GM23338 (cell line): Measurements from ENCODE around the gene C1orf116.

Experiments
- CREB1 ChIP-seq: fragments of 250-450 bp; sonication (Bioruptor Pico); IDR thresholded peaks from 2 replicates; pipeline ENCODE4 v1.5.0; 2020; ENCODE audit warnings: low read depth, mild to moderate bottlenecking, moderate library complexity
- CTCF ChIP-seq, 2 experiments: fragments of 200-600 bp in 1 of 2; sonication (generic) in 1 of 2; conservative IDR thresholded peaks; 2 replicates each; pipeline versions ENCODE4 v1.5.1 to v1.6.1; 2016 to 2017; ENCODE audit warnings: antibody characterized with exemption in 2 of 2, low read depth in 2 of 2, mild to moderate bottlenecking in 2 of 2, moderate library complexity in 1 of 2
- EZH2 ChIP-seq: fragments of 200-600 bp; sonication (generic); IDR thresholded peaks from one replicate; pipeline ENCODE4 v1.8.0; 2017; ENCODE audit warnings: antibody characterized with exemption, mild to moderate bottlenecking, low read depth; ENCODE audit not compliant: unreplicated experiment
- EZH2phosphoT487 ChIP-seq: fragments of 200-600 bp; sonication (generic); IDR thresholded peaks from one replicate; pipeline ENCODE4 v1.8.1; 2018; ENCODE audit warnings: antibody characterized with exemption; ENCODE audit not compliant: unreplicated experiment
- JUNB ChIP-seq: IDR thresholded peaks from one replicate; pipeline ENCODE4 v1.6.1; 2016; ENCODE audit warnings: antibody characterized with exemption; ENCODE audit not compliant: unreplicated experiment
- POLR2AphosphoS5 ChIP-seq: IDR thresholded peaks from 2 replicates; pipeline ENCODE4 v1.6.1; 2016; ENCODE audit warnings: antibody characterized with exemption, low read depth
- REST ChIP-seq: IDR thresholded peaks from one replicate; pipeline ENCODE4 v1.6.1; 2018; ENCODE audit warnings: antibody characterized with exemption; ENCODE audit not compliant: unreplicated experiment
- ZNF331 ChIP-seq: fragments of 250-450 bp; sonication (Bioruptor Pico); IDR thresholded peaks from 2 replicates; pipeline ENCODE4 v1.5.0; 2020; ENCODE audit warnings: low read depth, mild to moderate bottlenecking, moderate library complexity

DNA sequence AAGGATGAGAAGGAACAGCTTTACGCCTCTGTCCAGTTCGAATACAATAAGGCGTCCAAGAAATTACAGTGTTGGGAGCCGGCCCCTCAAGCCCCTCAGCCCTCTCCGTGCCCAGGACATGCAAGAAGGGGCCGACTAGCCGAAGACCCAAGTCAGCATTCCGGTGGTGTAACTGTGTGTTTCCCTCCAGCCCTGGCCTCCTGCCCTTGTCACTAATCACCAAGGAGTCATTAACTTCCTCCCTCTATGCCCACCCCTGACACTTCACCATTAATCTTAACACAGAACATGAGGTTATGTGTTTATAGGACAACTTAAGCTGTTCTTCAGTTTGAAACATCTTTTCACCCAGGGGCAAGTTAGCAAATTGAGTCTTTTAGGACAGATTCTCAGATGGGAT, 39.7 kb upstream of the C1orf116 start:
- TF ChIP-seq EZH2phosphoT487, result no peak
- no peak for TF ChIP-seq EZH2
- no peak for TF ChIP-seq POLR2AphosphoS5
- no peak for TF ChIP-seq CTCF (conservative IDR thresholded peaks at IDR 0.05; ENCODE audit: low read depth in 2 of 2)
- TF ChIP-seq CREB1 (CRISPR knock-in tag), result no peak
- TF ChIP-seq REST, result no peak
- no peak for TF ChIP-seq JUNB
- TF ChIP-seq ZNF331, result no peak
